IPS-11a (cell line): ENCODE data around the gene SLC24A1.

ENCODE experiments used
- H3K4me3 ChIP-seq: one replicate; pipeline ENCODE4 v1.5.1; 2013; ENCODE audit warnings: low read depth, low read length, control low read depth

Gene SLC24A1

GRCh38 chr15:65618560-65619109, 3.1 kb upstream of the SLC24A1 start:
- no peak overlapping the region for H3K4me3 ChIP-seq

GRCh38 chr15:65619626-65620290, 2.0 kb upstream of the SLC24A1 start:
- H3K4me3 ChIP-seq: no peak overlapping the region

GRCh38 chr15:65620833-65621232, 905 bp upstream of the SLC24A1 start:
- no peak overlapping the region for H3K4me3 ChIP-seq

GRCh38 chr15:65623103-65623502, 1.4 kb downstream of the SLC24A1 start:
- no peak overlapping the region for H3K4me3 ChIP-seq

- H3K4me3 ChIP-seq: no peak overlapping the region
These were observed 5.1 kb downstream of the SLC24A1 start for GRCh38 chr15:65626856-65627255.

- no peak overlapping the region for H3K4me3 ChIP-seq
These were observed 7.8 kb downstream of the SLC24A1 start for GRCh38 chr15:65629548-65629947.

GRCh38 chr15:65630760-65631159, 9.0 kb downstream of the SLC24A1 start:
- no peak overlapping the region for H3K4me3 ChIP-seq

GRCh38 chr15:65631503-65631902, 9.8 kb downstream of the SLC24A1 start:
- H3K4me3 ChIP-seq: no peak overlapping the region

GRCh38 chr15:65632780-65633375, 11.1 kb downstream of the SLC24A1 start:
- no peak overlapping the region for H3K4me3 ChIP-seq

GRCh38 chr15:65633752-65634151, 12.0 kb downstream of the SLC24A1 start:
- no peak overlapping the region for H3K4me3 ChIP-seq

GRCh38 chr15:65634356-65634755, 12.6 kb downstream of the SLC24A1 start:
- H3K4me3 ChIP-seq: no peak overlapping the region

GRCh38 chr15:65638109-65638508, 16.4 kb downstream of the SLC24A1 start:
- no peak overlapping the region for H3K4me3 ChIP-seq

GRCh38 chr15:65638681-65639089, 16.9 kb downstream of the SLC24A1 start:
- no peak overlapping the region for H3K4me3 ChIP-seq

GRCh38 chr15:65639509-65639908, 17.8 kb downstream of the SLC24A1 start:
- no peak overlapping the region for H3K4me3 ChIP-seq

GRCh38 chr15:65641768-65642475, 20.2 kb downstream of the SLC24A1 start:
- H3K4me3 ChIP-seq: no peak overlapping the region

- no peak overlapping the region for H3K4me3 ChIP-seq
These were observed 20.9 kb downstream of the SLC24A1 start for GRCh38 chr15:65642594-65642993.

- H3K4me3 ChIP-seq: no peak overlapping the region
These were observed 22.5 kb downstream of the SLC24A1 start for GRCh38 chr15:65644282-65644681.

- no peak overlapping the region for H3K4me3 ChIP-seq
These were observed 23.7 kb downstream of the SLC24A1 start for GRCh38 chr15:65645392-65645791.

GRCh38 chr15:65646486-65646885, 24.7 kb downstream of the SLC24A1 start:
- H3K4me3 ChIP-seq: no peak overlapping the region

GRCh38 chr15:65650312-65651041, 28.7 kb downstream of the SLC24A1 start:
- H3K4me3 ChIP-seq: no peak overlapping the region

- no peak overlapping the region for H3K4me3 ChIP-seq
These were observed 29.2 kb downstream of the SLC24A1 start for GRCh38 chr15:65651042-65651322.
